ENCODE results near the gene HMX1.

Gene HMX1

DNA sequence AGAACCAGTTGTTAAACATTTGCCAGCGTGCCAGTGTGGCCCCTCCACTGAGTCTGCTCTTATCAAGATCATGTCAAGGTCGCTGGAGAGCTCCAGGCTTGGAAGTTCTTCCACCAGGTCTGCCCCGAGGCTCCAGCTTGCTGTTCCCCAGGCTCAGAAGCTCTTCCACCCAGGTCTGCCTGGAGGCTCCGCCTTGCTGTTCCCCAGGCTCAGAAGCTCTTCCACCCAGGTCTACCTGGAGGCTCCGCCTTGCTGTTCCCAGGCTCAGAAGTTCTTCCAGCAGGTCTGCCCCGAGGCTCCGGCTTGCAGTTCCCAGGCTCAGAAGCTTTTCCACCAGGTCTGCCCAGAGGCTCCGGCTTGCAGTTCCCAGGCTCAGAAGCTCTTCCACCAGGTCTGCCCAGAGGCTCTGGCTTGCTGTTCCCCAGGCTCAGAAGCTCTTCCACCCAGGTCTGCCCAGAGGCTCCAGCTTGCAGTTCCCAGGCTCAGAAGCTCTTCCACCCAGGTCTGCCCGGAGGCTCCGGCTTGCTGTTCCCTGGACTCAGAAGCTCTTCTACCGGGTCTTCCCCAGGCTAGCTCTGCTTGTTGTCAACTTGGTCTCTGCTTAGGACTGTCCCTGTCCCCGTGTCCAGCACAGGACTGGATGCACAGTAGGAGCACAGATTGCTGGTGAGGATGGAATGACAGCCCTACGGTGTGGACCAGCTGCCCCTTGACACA lies 54.4 kb downstream of the HMX1 start:
- no peak for DNase-seq
